CD4-positive, alpha-beta T cell treated with Interleukin-21 for 1 hour (primary cell): ENCODE results near the gene CHST15.

Experiments used
- DNase-seq: peaks from one replicate; pipeline ENCODE4 v3.0.0-alpha.2; 2020

CHST15 gene, protein sequence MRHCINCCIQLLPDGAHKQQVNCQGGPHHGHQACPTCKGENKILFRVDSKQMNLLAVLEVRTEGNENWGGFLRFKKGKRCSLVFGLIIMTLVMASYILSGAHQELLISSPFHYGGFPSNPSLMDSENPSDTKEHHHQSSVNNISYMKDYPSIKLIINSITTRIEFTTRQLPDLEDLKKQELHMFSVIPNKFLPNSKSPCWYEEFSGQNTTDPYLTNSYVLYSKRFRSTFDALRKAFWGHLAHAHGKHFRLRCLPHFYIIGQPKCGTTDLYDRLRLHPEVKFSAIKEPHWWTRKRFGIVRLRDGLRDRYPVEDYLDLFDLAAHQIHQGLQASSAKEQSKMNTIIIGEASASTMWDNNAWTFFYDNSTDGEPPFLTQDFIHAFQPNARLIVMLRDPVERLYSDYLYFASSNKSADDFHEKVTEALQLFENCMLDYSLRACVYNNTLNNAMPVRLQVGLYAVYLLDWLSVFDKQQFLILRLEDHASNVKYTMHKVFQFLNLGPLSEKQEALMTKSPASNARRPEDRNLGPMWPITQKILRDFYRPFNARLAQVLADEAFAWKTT

DNA sequence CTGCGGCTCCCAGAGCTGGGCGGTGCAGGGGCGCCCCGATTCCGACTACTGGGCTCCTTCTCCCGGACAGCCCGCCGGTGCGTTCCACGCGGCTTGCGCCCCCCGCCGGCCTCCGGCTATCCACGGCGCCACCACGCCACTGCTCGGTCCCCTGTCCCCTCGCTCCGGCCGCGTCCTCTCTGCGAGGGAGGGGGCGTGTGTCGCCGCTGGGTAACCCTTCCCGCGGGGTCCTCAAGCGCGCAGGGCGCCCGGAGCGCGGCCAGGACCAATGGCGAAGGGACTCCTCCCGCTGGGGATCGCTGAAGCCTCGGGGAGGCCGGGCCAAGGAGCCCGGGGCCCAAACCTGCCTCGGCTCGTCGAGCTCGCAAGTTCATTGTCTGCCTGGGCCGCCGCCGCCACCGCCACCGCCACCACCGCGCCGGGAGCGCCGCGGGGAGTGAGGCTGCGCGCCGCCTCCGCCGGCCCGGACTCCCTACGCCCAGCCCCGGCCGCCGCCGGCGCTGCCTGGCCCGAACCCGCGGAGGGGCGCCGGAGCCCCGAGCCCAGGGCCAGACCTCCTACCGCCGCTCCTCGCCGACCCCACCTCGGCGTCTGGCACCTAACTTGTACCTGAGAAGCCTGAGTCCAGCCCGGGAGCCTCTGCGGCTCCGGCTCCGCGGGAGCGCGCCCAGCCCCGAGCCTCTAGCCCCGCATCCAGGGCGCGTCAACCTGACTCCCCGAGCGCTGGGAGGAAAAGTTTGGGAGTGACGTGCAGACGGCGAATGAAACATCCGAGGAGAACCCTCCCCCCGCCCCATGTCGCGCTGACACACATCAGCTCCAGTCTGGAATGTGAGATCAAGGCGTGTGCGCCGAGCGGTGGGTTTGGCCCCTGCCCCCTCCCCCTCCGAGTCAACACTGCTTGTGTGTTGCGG is at the start of gene CHST15:
TSS of gene CHST15 (minus strand) at position 739 of the 914 bp plus-strand sequence. CDS start 47,386 bp downstream, outside the sequence.
- no peak for DNase-seq

- no peak for DNase-seq
Measured at GRCh38 chr10:124142960-124143359, 49.6 kb upstream of the CHST15 start.

GRCh38 chr10:124142006-124142739 is 48.8 kb upstream of the CHST15 start:
- DNase-seq: no peak

DNA sequence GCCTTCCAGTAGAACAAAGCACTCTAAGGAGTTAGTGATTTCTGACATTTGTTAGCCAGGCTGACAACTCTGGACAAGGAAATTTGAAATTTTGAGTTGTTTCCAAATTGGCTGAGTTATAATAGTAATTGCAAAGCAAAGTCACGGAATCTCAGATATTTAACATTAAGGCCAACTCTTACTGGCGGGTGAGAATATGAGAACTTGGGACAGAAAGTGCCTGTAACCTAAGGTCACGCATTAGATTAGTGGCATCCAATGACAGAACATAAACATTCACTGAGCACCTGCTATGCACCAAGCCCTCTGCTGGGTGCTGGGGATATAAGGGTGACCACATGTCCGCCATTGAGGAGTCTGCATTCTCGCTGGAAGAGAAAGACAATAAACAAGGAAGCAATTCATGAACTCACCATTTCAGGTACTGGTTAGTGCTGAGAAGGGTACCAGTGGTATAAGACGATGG is 45.5 kb upstream of the CHST15 start:
- DNase-seq: no peak

- DNase-seq: no peak
Measured at GRCh38 chr10:124138195-124138882, 44.9 kb upstream of the CHST15 start.

DNA sequence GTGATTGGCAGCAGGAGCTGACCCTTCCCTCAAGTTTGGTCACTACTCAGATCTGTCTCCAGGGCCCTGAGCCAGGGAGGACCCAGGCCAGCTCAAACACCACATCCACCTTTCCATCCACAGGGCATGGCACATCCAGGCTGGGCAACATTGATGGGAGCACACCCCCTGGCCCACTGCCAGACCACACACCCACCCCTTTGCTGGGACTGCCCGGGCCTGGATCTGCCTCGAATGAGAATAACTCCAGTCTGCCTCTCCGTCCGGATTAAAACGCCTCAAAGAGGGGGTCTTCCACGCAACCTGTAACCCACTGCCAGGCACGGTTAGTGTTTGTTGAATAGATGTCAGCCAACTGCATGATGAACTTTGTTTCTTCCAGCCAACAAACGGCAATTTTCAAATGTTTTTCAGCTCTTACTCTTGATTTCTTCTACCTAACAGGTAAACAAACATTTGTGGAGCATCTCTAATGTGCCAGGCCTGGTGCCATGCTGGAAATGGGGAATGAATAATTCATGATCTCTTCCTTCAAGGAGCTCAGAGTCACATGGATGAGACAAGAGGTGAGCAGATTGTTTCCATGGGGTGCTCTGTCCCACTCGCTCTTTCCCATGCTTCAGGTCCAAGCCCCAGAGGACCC is 41.0 kb upstream of the CHST15 start:
- DNase-seq: no peak

- no peak for DNase-seq
Measured at GRCh38 chr10:124132876-124133275, 39.5 kb upstream of the CHST15 start.

DNA sequence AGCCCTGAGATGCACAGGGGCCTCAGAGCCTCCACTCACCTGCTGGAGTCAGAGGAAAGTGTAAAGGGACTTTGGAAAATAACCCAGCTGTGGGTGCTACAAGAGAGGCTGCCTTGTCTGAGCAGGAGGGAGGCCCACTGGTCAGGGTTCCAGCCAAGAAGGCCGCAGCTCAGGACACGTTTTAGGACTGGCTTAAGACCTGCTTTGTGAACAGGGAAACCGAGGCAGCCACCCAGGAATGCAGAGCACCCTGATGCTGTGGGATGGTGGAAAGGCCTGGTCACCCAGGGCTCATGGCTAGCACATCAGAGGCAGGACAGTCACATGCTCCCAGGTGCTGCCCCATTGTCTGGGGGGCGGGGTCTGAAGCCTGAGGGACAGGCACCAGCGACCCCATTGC is 38.9 kb upstream of the CHST15 start:
- no peak for DNase-seq

DNA sequence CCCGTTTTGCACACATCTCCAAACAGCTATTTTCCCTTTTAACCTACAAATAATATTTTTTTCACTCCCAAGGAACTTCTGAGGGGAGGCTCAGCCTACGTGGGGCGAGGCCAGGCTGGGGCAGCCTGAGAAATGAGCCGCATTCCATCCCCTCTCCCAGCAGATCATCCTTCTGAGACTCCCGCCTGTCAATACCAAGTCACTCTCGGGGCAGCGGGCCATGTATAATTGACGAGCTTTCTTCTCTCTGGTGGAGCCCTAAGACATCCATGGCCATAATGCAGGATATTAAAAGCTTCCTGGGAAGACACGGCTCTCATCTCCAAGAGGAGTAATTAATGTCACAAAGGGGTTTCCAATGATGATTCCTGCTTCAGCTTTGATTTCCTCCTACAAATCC is 37.8 kb upstream of the CHST15 start:
- no peak for DNase-seq

DNA sequence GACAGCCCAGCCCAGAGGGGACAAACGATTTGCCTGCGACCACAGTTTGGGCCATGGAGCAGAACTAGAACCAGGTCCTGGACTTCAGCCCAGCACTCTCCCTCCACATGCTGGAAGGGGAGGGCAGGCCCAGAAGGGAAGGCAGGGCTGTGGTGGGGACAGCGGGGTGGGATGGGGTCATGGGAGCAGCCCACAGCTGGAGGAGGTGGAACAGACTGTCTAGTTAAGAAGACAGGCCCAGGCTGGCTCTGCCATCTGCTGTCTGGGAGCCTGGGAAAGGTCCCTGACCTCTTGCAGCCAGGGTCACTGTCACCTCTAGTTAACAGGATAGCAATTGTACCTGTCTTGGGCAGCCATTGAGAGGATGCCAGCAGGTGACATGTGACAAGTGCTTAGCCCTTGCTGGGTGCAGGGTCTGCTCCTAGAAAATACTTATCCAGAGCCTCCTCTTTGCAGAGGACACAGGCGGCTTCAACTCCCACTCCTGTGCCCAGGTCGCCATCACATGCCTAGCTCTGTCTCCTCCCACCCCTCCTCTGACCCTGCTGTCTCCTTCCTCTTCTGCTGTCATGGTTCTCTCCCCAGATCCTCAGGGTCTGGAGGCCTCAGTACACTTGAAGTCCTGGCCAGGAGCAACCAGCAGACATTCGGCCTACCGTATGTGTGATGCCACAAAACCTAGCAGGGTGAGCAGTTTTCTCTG is 37.0 kb upstream of the CHST15 start:
- no peak for DNase-seq

DNA sequence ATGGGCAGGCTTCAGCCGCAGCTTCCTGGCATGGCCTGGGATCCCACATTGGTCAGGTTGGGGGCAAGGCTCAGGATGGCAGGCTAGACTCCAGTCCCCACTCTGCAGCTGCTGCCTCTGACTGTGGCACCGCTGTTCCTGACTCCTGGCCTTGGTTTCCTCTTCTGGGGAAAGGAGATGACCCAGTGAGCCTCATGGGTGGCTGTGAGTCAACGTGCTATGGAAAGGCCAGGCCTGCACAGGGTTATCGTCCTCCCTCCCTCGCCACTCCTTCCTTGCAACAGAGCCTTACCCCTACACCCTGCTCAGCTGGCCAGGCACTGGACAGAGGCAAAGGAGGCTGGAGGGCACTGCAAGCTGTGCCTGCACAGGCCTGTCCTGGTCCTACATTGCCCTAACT is 36.1 kb upstream of the CHST15 start:
- DNase-seq: no peak

- DNase-seq: no peak
Measured at GRCh38 chr10:124128811-124129145, 35.4 kb upstream of the CHST15 start.

DNA sequence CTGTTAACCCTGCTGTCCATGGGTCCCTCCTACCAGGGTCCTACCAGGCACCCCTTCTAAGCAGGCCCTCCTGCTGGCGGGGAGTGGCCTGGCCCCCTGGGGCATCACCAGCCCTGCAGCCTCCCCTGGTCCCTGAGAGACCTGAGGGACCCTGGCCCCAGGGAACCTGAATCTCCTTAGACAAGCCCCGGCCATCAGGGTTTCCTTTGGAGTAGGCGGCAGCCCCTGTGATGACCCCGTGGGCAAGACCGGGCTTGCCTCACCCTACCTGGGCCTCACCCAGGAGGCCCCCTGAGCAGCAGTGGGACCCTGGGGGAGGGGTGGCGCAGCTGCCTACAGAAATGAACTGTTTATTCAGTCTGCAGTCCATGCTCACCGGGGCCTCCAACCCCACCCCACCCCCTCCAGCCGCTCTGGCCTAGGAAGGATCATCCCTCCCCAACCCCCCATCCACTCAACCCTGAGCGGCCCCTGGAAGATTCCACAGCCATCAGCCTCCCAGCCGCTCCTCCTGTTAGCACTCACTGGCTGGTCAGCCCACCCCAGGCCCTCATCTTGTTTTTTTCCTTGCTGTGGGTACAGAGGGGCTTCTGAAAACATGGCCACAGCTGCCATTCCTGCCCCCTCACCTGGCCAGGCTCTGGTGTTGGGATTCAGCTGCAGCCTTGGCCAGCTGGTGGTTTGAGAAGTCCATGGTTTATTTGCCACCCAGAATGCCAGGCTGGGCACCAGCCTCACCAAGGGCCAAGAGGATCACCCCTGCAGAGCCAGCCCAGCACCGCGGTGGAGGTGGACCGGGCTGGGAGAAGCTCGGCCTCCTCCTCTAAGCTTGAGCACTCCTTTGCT is 34.8 kb upstream of the CHST15 start:
- DNase-seq: no peak

- no peak for DNase-seq
Measured at GRCh38 chr10:124127563-124127962, 34.2 kb upstream of the CHST15 start.

- DNase-seq: no peak
Measured at GRCh38 chr10:124126983-124127385, 33.6 kb upstream of the CHST15 start.

GRCh38 chr10:124126145-124126982 is 33.0 kb upstream of the CHST15 start:
- DNase-seq: no peak

GRCh38 chr10:124125305-124126116 is 32.1 kb upstream of the CHST15 start:
- DNase-seq: no peak

GRCh38 chr10:124124769-124125161 is 31.4 kb upstream of the CHST15 start:
- no peak for DNase-seq
